Smooth muscle cell (in vitro differentiated cells): ENCODE results near the gene TMEM87B. TPM values are rescaled to one million over a fixed set of nuclear protein-coding genes. Genes with fewer than 3 reads are reported as not detected.

Experiments used
- DNase-seq: peaks from one replicate; lab custom pipeline; 2025; ENCODE audit not compliant: unreplicated experiment; lab: John Stamatoyannopoulos, UW
- H2AFZ ChIP-seq: fragments of 200-600 bp; sonication (generic); 2 replicates; pipeline ENCODE4 v1.6.0; 2016; ENCODE audit warnings: antibody characterized with exemption, low read depth, mild to moderate bottlenecking
- H3F3A ChIP-seq: fragments of 200-600 bp; sonication (generic); 2 replicates; pipeline ENCODE4 v1.6.0; 2017; ENCODE audit warnings: antibody characterized with exemption, low read depth
- H3K27ac ChIP-seq: fragments of 200-600 bp; sonication (generic); 2 replicates; pipeline ENCODE4 v1.5.1; 2016; ENCODE audit warnings: low read depth, mild to moderate bottlenecking
- H3K27me3 ChIP-seq: fragments of 200-600 bp; sonication (generic); 2 replicates; pipeline ENCODE4 v1.6.1; 2016; ENCODE audit warnings: low read depth, mild to moderate bottlenecking
- H3K36me3 ChIP-seq: fragments of 200-600 bp; sonication (generic); 2 replicates; pipeline ENCODE4 v1.5.1; 2016; ENCODE audit warnings: low read depth
- H3K4me1 ChIP-seq: fragments of 200-600 bp; sonication (generic); 2 replicates; pipeline ENCODE4 v1.5.1; 2016; ENCODE audit warnings: low read depth
- H3K4me2 ChIP-seq: fragments of 200-600 bp; sonication (generic); 2 replicates; pipeline ENCODE4 v1.6.0; 2016; ENCODE audit warnings: mild to moderate bottlenecking
- H3K4me3 ChIP-seq: fragments of 200-600 bp; sonication (generic); 2 replicates; pipeline ENCODE4 v1.5.1; 2016; ENCODE audit warnings: mild to moderate bottlenecking
- H3K79me2 ChIP-seq: fragments of 200-600 bp; sonication (generic); 2 replicates; pipeline ENCODE4 v1.6.0; 2016; ENCODE audit warnings: low read depth, mild to moderate bottlenecking
- H3K9ac ChIP-seq: fragments of 200-600 bp; sonication (generic); 2 replicates; pipeline ENCODE4 v1.6.0; 2016; ENCODE audit warnings: low read depth
- H3K9me3 ChIP-seq: fragments of 200-600 bp; sonication (generic); replicated peaks from 2 replicates; pipeline ENCODE4 v1.5.1; 2016; ENCODE audit warnings: low read depth
- H4K20me1 ChIP-seq: fragments of 200-600 bp; sonication (generic); 2 replicates; pipeline ENCODE4 v1.6.0; 2016; ENCODE audit warnings: low read depth
- CTCF ChIP-seq: fragments of 200-600 bp; sonication (generic); IDR thresholded peaks from 2 replicates; pipeline ENCODE4 v1.5.1; 2017; ENCODE audit warnings: borderline replicate concordance, mild to moderate bottlenecking, antibody characterized with exemption; ENCODE audit not compliant: insufficient read depth, poor library complexity, severe bottlenecking
- WGBS: methylation state at CpG from one replicate; pipeline ENCODE4 v1.1.7; 2016; ENCODE audit warnings: low lambda C conversion rate; 5-methylcytosine and 5-hydroxymethylcytosine counted together
- polyA plus RNA-seq: library from polyadenylated mRNA; unstranded; fragments of >200 nt; fragmentation: Nextera tagmentation; extraction: Ambion mirVana; gene quantifications from 2 replicates; pipeline ENCODE4 v1.2.1, GENCODE V29; 2016
- total RNA-seq: library from RNA; depleted of rRNA; stranded (reverse); fragments of >200 nt; gene quantifications from 2 replicates; pipeline ENCODE4 v1.2.3, GENCODE V29; 2014

TMEM87B gene
- total and polyA plus RNA-seq, 2 experiments from 2014 or later = 27.2 to 109 TPM

GRCh38 chr2:112018846-112019245, 36.2 kb upstream of the TMEM87B start:
- WGBS = 93% methylated on average over 8 of the region's 8 CpGs

DNA sequence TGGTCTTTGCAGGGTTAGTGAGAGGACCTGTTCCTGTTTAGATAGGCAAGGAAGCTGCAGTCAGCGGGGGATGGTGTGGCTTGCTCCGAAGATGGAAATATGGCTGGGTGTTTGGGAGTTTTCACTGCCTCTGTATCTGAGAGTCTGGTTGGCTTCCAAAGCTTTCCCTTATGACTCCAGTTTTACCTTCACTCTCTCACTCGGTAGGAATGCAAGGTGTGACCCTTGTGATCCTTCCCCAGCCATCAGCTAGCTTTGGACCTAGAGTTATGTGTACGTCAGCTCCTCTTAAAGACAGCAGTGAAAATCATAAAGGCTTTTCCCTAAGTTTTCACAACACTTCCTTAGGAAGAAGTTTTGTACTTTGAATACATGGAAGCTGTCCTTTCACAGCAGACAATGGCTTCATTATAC, 35.5 kb upstream of the TMEM87B start:
- H3K4me1 ChIP-seq = no peaks in the 10 kb centered on the region
- H3K4me3 ChIP-seq = no peak overlapping the region
- H3K27ac ChIP-seq = no peak overlapping the region
- H3K79me2 ChIP-seq = no peaks in the 10 kb centered on the region
- no peaks in the 10 kb centered on the region for H3K9me3 ChIP-seq
- H3K9ac ChIP-seq = no peak overlapping the region
- no peak overlapping the region for H3K4me2 ChIP-seq
- H3K36me3 ChIP-seq = no peaks in the 10 kb centered on the region
- H4K20me1 ChIP-seq = no peaks in the 10 kb centered on the region
- no peak for TF ChIP-seq CTCF
- H2AFZ ChIP-seq = no peak overlapping the region
- no peaks in the 10 kb centered on the region for H3F3A ChIP-seq
- no peak for DNase-seq
- H3K27me3 ChIP-seq = no peaks in the 10 kb centered on the region
- WGBS = 66% methylated on average over 4 of the region's 4 CpGs

More at GRCh38 chr2:112018846-112019245, 36.2 kb upstream of the TMEM87B start:
- no peak for DNase-seq
- no peaks in the 10 kb centered on the region for H3K27me3 ChIP-seq
- H3K27ac ChIP-seq = no peak overlapping the region
- no peak for TF ChIP-seq CTCF
- no peaks in the 10 kb centered on the region for H3K4me1 ChIP-seq
- H3K4me2 ChIP-seq = no peak overlapping the region
- no peaks in the 10 kb centered on the region for H3F3A ChIP-seq
- no peak overlapping the region for H2AFZ ChIP-seq
- H4K20me1 ChIP-seq = no peaks in the 10 kb centered on the region
- H3K36me3 ChIP-seq = no peaks in the 10 kb centered on the region
- H3K4me3 ChIP-seq = no peak overlapping the region
- no peak overlapping the region for H3K9ac ChIP-seq
- H3K79me2 ChIP-seq = no peaks in the 10 kb centered on the region
- no peaks in the 10 kb centered on the region for H3K9me3 ChIP-seq

DNA sequence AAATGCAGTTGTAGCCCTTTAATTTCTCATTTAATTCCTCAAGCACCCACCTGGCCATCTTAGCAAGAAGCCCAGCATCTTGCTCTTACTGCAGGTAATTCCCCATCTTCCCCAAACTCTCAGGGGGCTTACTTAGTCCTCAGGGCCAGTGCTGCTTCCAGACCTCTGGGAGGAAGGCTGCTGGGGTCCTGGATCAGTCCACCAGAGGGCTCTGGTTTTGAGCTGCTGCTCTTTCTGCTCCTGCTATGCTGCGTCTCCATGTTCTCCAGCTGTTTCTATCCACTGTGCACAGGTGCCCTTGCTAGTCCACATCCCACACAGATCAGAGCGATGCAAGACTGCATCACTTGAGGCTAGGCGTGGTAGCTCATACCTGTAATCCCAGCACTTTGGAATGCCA, 34.5 kb upstream of the TMEM87B start:
- H3K4me1 ChIP-seq = no peaks in the 10 kb centered on the region
- no peak overlapping the region for H3K4me3 ChIP-seq
- H3K9me3 ChIP-seq = no peaks in the 10 kb centered on the region
- no peak overlapping the region for H2AFZ ChIP-seq
- no peaks in the 10 kb centered on the region for H3K27me3 ChIP-seq
- no peaks in the 10 kb centered on the region for H3K79me2 ChIP-seq
- TF ChIP-seq CTCF = peak; percentile 3
- H3K4me2 ChIP-seq = no peak overlapping the region
- WGBS = 69% methylated on average over 3 of the region's 3 CpGs
- no peak for DNase-seq
- H3F3A ChIP-seq = no peaks in the 10 kb centered on the region
- no peak overlapping the region for H3K27ac ChIP-seq
- no peak overlapping the region for H3K9ac ChIP-seq
- H4K20me1 ChIP-seq = no peaks in the 10 kb centered on the region
- H3K36me3 ChIP-seq = no peaks in the 10 kb centered on the region

GRCh38 chr2:112021290-112021689, 33.8 kb upstream of the TMEM87B start:
- Histone ChIP-seq H3K27me3 (no peaks in the 10 kb centered on the region), H3K27ac (no peak overlapping the region), H3K4me2 (peak overlapping the region; percentile 19), H3K4me3 (no peak overlapping the region), H3K36me3 (no peaks in the 10 kb centered on the region), H4K20me1 (no peaks in the 10 kb centered on the region), H3K4me1 (no peaks in the 10 kb centered on the region), H3K79me2 (no peaks in the 10 kb centered on the region), H2AFZ (no peak overlapping the region), H3K9ac (no peak overlapping the region), H3F3A (no peaks in the 10 kb centered on the region), H3K9me3 (no peaks in the 10 kb centered on the region)
- DNase-seq = no peak
- WGBS = 71% methylated on average over 10 of the region's 10 CpGs
- TF ChIP-seq CTCF = no peak
